Measurements from ENCODE around the gene PPFIA1. TPM values are rescaled to one million over a fixed set of nuclear protein-coding genes. Genes with fewer than 3 reads are reported as not detected.

The PPFIA1 gene
- total RNA-seq, 1 donor from 2014 or later = 65.2 TPM

- DNase-seq (ENCODE audit: low spot score) = no peak
These were observed 161.6 kb downstream of the PPFIA1 start for GRCh38 chr11:70432065-70432464.

DNA sequence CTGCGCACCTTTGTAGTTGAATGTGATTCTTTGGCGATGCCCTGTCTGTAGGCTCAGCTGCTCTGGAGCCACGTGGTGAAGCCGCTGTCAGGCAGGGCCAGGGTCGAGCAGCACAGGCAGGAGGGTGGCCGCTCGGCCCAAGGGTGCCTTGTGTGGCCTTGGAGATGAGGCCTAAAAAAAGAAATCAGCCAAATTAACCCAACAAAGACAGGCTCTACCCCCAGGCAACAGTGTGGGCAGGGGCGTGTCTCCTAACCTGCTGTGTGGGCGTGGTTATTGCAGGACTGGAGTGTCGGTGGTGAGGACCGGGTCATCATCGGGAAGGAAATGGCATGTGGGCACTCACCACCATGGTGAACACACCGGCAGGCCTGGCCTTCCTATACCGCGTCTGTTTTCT, 162.1 kb downstream of the PPFIA1 start:
- no peak for DNase-seq (ENCODE audit: low spot score)

DNA sequence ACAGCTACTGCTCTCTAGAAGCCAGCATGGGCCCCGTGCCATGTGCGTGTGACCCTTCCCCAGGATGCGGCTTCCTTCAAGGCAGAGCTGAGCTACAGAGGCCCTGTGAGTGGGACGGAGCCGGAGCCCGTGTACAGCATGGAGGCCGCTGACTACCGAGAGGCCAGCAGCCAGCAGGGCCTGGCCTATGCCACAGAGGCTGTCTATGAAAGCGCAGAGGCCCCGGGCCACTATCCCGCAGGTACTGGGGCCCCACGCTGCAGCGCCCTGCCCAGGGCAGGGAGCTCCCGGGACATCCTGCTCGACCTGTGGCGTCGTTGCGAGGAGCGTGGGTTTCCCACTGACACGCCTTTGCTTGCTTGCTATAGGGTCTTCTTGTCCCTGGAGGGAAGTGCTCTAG, 162.5 kb downstream of the PPFIA1 start:
- no peak for DNase-seq (ENCODE audit: low spot score)

- no peak for DNase-seq (ENCODE audit: low spot score)
These were observed 163.0 kb downstream of the PPFIA1 start for GRCh38 chr11:70433526-70433925.

Other genes with a start within 250 kb of the PPFIA1 start
- 75.5 TPM for gene ANO1, start 192.4 kb upstream of the PPFIA1 start, total RNA-seq
- 25.8 TPM for gene FADD, start 67.4 kb upstream of the PPFIA1 start, total RNA-seq
- gene CTTN, start 127.8 kb downstream of the PPFIA1 start, total RNA-seq = 371 TPM

Data from ureter (tissue), 1 donor.